IPS-18a (cell line): ENCODE measurements around the gene DCAF17.

Source experiments
- H3K27ac ChIP-seq: one replicate; pipeline ENCODE4 v1.5.1; 2013; ENCODE audit warnings: low read length
- H3K27me3 ChIP-seq: one replicate; pipeline ENCODE4 v1.6.1; 2013; ENCODE audit warnings: mild to moderate bottlenecking, low read length; ENCODE audit not compliant: control insufficient read depth, insufficient read depth
- H3K36me3 ChIP-seq: one replicate; pipeline ENCODE4 v1.6.1; 2013; ENCODE audit warnings: low read depth, low read length; ENCODE audit not compliant: control insufficient read depth
- H3K4me1 ChIP-seq: one replicate; pipeline ENCODE4 v1.6.1; 2013; ENCODE audit warnings: low read depth, low read length; ENCODE audit not compliant: control insufficient read depth
- H3K4me3 ChIP-seq: one replicate; pipeline ENCODE4 v1.5.1; 2013; ENCODE audit warnings: low read length
- H3K9ac ChIP-seq: one replicate; pipeline ENCODE4 v1.6.1; 2013; ENCODE audit warnings: mild to moderate bottlenecking, low read length, moderate library complexity
- H3K9me3 ChIP-seq: one replicate; pipeline ENCODE4 v1.6.1; 2013; ENCODE audit warnings: low read depth, low read length; ENCODE audit not compliant: control insufficient read depth

The DCAF17 gene

GRCh38 chr2:171470129-171470528 is 36.1 kb downstream of the DCAF17 start:
- peaks cover 47% of the 10 kb centered on the region for H3K36me3 ChIP-seq
- no peaks in the 10 kb centered on the region for H3K9me3 ChIP-seq
- H3K27me3 ChIP-seq = no peaks in the 10 kb centered on the region
- H3K4me1 ChIP-seq = no peaks in the 10 kb centered on the region
- no peak overlapping the region for H3K4me3 ChIP-seq
- no peak overlapping the region for H3K9ac ChIP-seq
- H3K27ac ChIP-seq = no peak overlapping the region

DNA sequence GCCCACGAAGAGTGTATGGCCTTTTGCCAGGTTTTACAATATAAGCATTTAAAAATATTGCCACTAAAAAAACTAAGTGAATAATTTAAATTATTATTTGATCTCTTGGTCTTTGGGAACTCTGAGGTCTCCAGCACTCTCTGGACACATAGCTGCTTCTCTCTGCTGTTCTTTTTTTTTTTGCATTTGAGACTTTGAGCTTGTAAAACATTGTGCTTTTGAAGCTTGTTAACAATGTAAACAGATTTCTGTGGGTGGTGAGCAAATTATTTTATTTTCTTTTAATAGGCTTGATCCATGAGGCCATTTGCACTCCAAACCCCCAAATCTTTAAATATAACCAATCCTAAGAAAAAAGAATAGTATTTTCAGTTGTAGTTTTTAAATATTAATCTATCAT is 42.0 kb downstream of the DCAF17 start:
- H3K27ac ChIP-seq = no peak overlapping the region
- peaks cover 40% of the 10 kb centered on the region for H3K36me3 ChIP-seq
- H3K4me3 ChIP-seq = no peak overlapping the region
- H3K27me3 ChIP-seq = no peaks in the 10 kb centered on the region
- no peaks in the 10 kb centered on the region for H3K4me1 ChIP-seq
- H3K9ac ChIP-seq = no peak overlapping the region
- no peaks in the 10 kb centered on the region for H3K9me3 ChIP-seq

DNA sequence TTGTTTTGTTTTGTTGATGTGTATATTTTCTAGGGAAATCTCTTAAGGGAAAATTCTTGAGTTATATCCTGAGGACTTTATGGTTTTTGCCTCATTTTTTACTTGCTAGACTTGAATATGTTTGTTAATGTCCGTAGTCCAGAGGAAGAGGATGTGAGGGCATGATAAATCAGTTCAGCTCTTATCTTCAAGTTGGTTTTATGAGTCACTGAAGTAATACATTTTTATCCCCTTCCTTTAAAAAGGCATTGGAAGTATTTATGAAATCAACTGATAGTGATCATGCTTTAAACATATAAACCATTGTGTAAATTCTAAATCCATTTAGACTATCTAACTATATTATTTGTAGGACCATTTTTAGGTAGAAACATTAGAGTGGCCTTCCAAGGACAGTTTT is 44.3 kb downstream of the DCAF17 start:
- peaks cover 35% of the 10 kb centered on the region for H3K36me3 ChIP-seq
- no peak overlapping the region for H3K4me3 ChIP-seq
- no peak overlapping the region for H3K27ac ChIP-seq
- H3K9ac ChIP-seq = no peak overlapping the region
- no peaks in the 10 kb centered on the region for H3K9me3 ChIP-seq
- peaks cover 8% of the 10 kb centered on the region for H3K4me1 ChIP-seq
- H3K27me3 ChIP-seq = no peaks in the 10 kb centered on the region

GRCh38 chr2:171479154-171479814 is 45.3 kb downstream of the DCAF17 start:
- H3K36me3 ChIP-seq = peaks cover 25% of the 10 kb centered on the region
- no peak overlapping the region for H3K9ac ChIP-seq
- no peaks in the 10 kb centered on the region for H3K27me3 ChIP-seq
- no peak overlapping the region for H3K27ac ChIP-seq
- no peaks in the 10 kb centered on the region for H3K9me3 ChIP-seq
- H3K4me1 ChIP-seq = peaks cover 8% of the 10 kb centered on the region
- H3K4me3 ChIP-seq = no peak overlapping the region

GRCh38 chr2:171480908-171481307 is 46.9 kb downstream of the DCAF17 start:
- Histone ChIP-seq H3K4me1 (peaks cover 8% of the 10 kb centered on the region), H3K9ac (no peak overlapping the region), H3K4me3 (no peak overlapping the region), H3K27ac (no peak overlapping the region), H3K36me3 (peaks cover 15% of the 10 kb centered on the region), H3K9me3 (no peaks in the 10 kb centered on the region), H3K27me3 (no peaks in the 10 kb centered on the region)

DNA sequence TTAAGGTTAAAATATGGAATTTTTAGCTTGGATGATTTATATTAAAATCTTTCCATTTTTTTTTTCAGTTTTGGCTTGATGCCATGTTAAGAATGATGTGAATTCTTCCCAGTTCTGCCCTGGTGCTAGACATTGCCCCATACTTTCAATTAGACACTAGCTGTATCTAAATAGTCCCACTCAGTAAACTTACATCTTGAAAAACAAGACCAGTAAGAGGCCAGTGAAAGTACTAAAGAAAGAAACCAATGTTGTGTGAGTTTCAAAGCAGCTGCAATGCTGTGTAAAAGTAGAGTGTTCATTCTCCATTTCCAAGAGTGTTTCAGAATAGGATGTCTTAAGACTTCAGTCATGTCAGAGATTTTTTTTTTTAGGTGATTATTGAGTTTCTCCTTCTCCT is 48.3 kb downstream of the DCAF17 start:
- Histone ChIP-seq H3K4me1 (peaks cover 8% of the 10 kb centered on the region), H3K9ac (no peak overlapping the region), H3K4me3 (no peak overlapping the region), H3K27me3 (no peaks in the 10 kb centered on the region), H3K27ac (no peak overlapping the region), H3K36me3 (peaks cover 15% of the 10 kb centered on the region), H3K9me3 (no peaks in the 10 kb centered on the region)

DNA sequence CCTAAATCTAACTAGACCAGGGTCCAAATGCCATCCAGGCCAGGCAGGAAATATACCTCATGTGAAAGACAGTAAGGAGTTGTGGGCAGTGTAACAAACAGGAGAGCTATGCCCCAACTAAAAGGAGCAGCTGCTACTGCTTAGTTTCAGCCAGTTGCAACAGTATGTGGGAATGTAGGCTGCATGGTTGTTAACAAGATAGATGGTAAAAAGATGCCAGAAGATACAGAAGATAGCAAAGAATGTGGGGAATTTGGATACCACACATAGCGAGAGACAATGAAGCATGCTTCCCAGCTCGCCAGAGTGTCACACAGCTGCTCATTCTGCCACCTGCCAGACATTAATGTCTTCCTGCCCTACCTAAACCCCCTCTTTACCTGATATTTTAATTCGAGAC is 48.9 kb downstream of the DCAF17 start:
- peaks cover 11% of the 10 kb centered on the region for H3K36me3 ChIP-seq

DNA sequence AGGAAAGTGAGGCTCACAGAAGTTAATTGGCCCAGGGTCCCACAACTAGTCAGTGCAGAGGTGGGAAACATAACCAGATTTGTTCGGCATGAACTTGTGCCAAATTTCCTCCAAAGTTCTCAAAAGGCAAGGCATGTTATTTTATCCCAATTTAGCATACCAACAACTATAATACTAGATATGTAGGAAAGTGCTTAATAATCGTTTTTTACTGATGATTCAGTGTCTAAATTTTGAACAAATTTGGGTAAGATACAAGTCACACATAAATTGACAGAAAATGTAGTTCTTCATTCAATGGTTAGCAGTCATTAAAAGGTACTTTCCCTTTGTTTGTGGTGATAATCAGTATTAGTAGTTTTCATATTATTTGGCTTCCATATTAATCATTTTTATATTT is 49.8 kb downstream of the DCAF17 start:
- Histone ChIP-seq H3K9ac (no peak overlapping the region), H3K36me3 (peaks cover 9% of the 10 kb centered on the region), H3K27ac (no peak overlapping the region), H3K4me3 (no peak overlapping the region), H3K4me1 (peaks cover 8% of the 10 kb centered on the region), H3K9me3 (no peaks in the 10 kb centered on the region), H3K27me3 (no peaks in the 10 kb centered on the region)

More for the DNA sequence above, 48.9 kb downstream of the DCAF17 start:
- no peak overlapping the region for H3K9ac ChIP-seq
- H3K27me3 ChIP-seq = no peaks in the 10 kb centered on the region
- H3K9me3 ChIP-seq = no peaks in the 10 kb centered on the region
- H3K27ac ChIP-seq = no peak overlapping the region
- H3K4me3 ChIP-seq = no peak overlapping the region
- peaks cover 8% of the 10 kb centered on the region for H3K4me1 ChIP-seq

DNA sequence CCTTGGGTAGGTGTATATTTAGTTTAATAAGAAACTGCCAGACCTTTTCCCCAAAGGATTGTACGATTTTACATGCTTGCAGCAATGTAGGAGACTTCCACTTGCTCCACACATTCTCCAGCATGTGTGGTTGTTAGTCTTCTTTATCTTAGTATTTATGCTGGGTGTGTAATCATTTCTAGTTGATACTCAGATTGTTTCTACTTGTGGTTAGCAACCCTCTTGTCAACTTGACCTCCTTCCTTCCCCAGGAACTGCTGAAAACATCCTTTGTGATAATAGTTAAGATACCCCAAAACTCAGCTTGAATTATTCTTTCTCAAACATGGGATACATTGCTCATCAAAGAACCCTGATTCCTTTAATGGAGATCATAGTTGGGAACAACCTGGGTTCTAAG is 51.1 kb downstream of the DCAF17 start:
- H3K27me3 ChIP-seq = no peaks in the 10 kb centered on the region
- H3K27ac ChIP-seq = no peak overlapping the region
- H3K4me3 ChIP-seq = no peak overlapping the region
- H3K4me1 ChIP-seq = peaks cover 8% of the 10 kb centered on the region
- H3K36me3 ChIP-seq = peaks cover 9% of the 10 kb centered on the region
- no peaks in the 10 kb centered on the region for H3K9me3 ChIP-seq
- H3K9ac ChIP-seq = no peak overlapping the region

GRCh38 chr2:171487201-171487600 is 53.2 kb downstream of the DCAF17 start:
- Histone ChIP-seq H3K27ac (no peak overlapping the region), H3K4me3 (no peak overlapping the region), H3K36me3 (no peaks in the 10 kb centered on the region), H3K27me3 (no peaks in the 10 kb centered on the region), H3K4me1 (peaks cover 12% of the 10 kb centered on the region), H3K9ac (no peak overlapping the region), H3K9me3 (no peaks in the 10 kb centered on the region)

DNA sequence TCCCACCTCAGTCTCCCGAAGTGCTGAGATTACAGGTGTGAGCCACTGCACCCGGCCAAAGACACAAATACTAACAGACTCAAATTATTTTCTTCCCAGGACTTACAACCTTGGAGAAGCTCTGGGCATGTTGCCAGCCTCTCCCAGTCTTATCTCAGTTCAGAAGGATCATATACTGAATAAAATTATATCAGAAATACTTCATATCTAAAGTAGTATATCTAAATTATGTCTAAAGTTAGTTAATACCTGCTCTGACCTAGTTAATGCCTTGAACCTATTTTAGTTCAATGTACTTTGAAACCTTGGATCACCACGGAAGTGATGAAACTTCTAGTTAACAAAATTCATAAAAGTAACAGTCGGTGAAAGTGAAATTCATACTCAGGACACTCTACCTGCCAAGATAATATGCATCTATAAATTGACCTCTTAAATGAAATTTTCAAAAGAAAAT is 53.8 kb downstream of the DCAF17 start:
- Histone ChIP-seq H3K27ac (no peak overlapping the region), H3K4me1 (peaks cover 6% of the 10 kb centered on the region), H3K9ac (no peak overlapping the region), H3K4me3 (no peak overlapping the region), H3K27me3 (no peaks in the 10 kb centered on the region), H3K9me3 (no peaks in the 10 kb centered on the region), H3K36me3 (no peaks in the 10 kb centered on the region)

GRCh38 chr2:171490577-171490976 is 56.6 kb downstream of the DCAF17 start:
- Histone ChIP-seq H3K9ac (no peak overlapping the region), H3K9me3 (no peaks in the 10 kb centered on the region), H3K4me3 (no peak overlapping the region), H3K36me3 (no peaks in the 10 kb centered on the region), H3K27me3 (no peaks in the 10 kb centered on the region), H3K27ac (no peak overlapping the region), H3K4me1 (peaks cover 5% of the 10 kb centered on the region)
